GM23248 (cell line): ENCODE data around the gene LRGUK. TPM values are rescaled to one million over a fixed set of nuclear protein-coding genes. Genes with fewer than 3 reads are reported as not detected.
"Not testable (repeated sequence)": the region's sequence is repeated elsewhere in the genome, so short reads cannot be mapped to it uniquely, and the experiment has no call there.

Source experiments
- DNase-seq: peaks from one replicate; pipeline ENCODE4 v3.0.0-alpha.2; 2015
- H2AFZ ChIP-seq: fragments of 200-600 bp; sonication (generic); 2 replicates; pipeline ENCODE4 v1.6.1; 2016; ENCODE audit warnings: antibody characterized with exemption
- H3F3A ChIP-seq: fragments of 200-600 bp; sonication (generic); 2 replicates; pipeline ENCODE4 v1.6.1; 2016; ENCODE audit warnings: mild to moderate bottlenecking, antibody characterized with exemption, mixed run types; ENCODE audit not compliant: insufficient read depth
- H3K27ac ChIP-seq: fragments of 200-600 bp; sonication (generic); 2 replicates; pipeline ENCODE4 v1.5.1; 2016; ENCODE audit warnings: mild to moderate bottlenecking
- H3K27me3 ChIP-seq: fragments of 200-600 bp; sonication (generic); replicated peaks from 2 replicates; pipeline ENCODE4 v1.6.1; 2016; ENCODE audit warnings: mild to moderate bottlenecking; ENCODE audit not compliant: insufficient read depth
- H3K36me3 ChIP-seq: fragments of 200-600 bp; sonication (generic); 2 replicates; pipeline ENCODE4 v1.6.1; 2016; ENCODE audit warnings: low read depth, mild to moderate bottlenecking
- H3K4me1 ChIP-seq: fragments of 200-600 bp; sonication (generic); 2 replicates; pipeline ENCODE4 v1.6.1; 2016; ENCODE audit warnings: mild to moderate bottlenecking; ENCODE audit not compliant: insufficient read depth
- H3K4me2 ChIP-seq: fragments of 200-600 bp; sonication (generic); one replicate; pipeline ENCODE4 v1.6.1; 2016; ENCODE audit warnings: mild to moderate bottlenecking; ENCODE audit not compliant: unreplicated experiment
- H3K4me3 ChIP-seq: fragments of 200-600 bp; sonication (generic); 2 replicates; pipeline ENCODE4 v1.5.1; 2016; ENCODE audit warnings: mild to moderate bottlenecking
- H3K79me2 ChIP-seq: fragments of 200-600 bp; sonication (generic); 2 replicates; pipeline ENCODE4 v1.6.1; 2016; ENCODE audit warnings: mild to moderate bottlenecking; ENCODE audit not compliant: insufficient read depth
- H3K9ac ChIP-seq: fragments of 200-600 bp; sonication (generic); 2 replicates; pipeline ENCODE4 v1.6.1; 2016; ENCODE audit warnings: mild to moderate bottlenecking
- H3K9me2 ChIP-seq: fragments of 200-600 bp; sonication (generic); 2 replicates; pipeline ENCODE4 v1.6.1; 2016; ENCODE audit warnings: mixed run types, mild to moderate bottlenecking, moderate library complexity; ENCODE audit not compliant: insufficient read depth
- H3K9me3 ChIP-seq: fragments of 200-600 bp; sonication (generic); one replicate; pipeline ENCODE4 v1.6.1; 2017; ENCODE audit warnings: low read depth
- H4K20me1 ChIP-seq: fragments of 200-600 bp; sonication (generic); 2 replicates; pipeline ENCODE4 v1.6.0; 2016; ENCODE audit not compliant: insufficient read depth
- EZH2 ChIP-seq: fragments of 200-600 bp; sonication (generic); IDR thresholded peaks from 2 replicates; pipeline ENCODE4 v1.6.1; 2018; ENCODE audit warnings: antibody characterized with exemption, mild to moderate bottlenecking; ENCODE audit not compliant: insufficient read depth, poor library complexity, severe bottlenecking
- EZH2phosphoT487 ChIP-seq: fragments of 200-600 bp; sonication (generic); IDR thresholded peaks from 2 replicates; pipeline ENCODE4 v1.6.1; 2018; ENCODE audit warnings: antibody characterized with exemption, moderate library complexity, mild to moderate bottlenecking, low read depth; ENCODE audit not compliant: insufficient read depth
- WGBS, 2 experiments: methylation state at CpG; one replicate each; pipeline ENCODE4 v1.1.6; 2015 to 2017; ENCODE audit warnings: low lambda C conversion rate in 2 of 2, low coverage in 1 of 2; ENCODE audit errors: missing lambda C conversion rate in 2 of 2; 5-methylcytosine and 5-hydroxymethylcytosine counted together
- in situ Hi-C: fragments of 300-500 bp; cut with MboI; formaldehyde crosslinking; loops from 2 replicates; pipeline ENCODE4 v1.15.0; 2020
- polyA plus RNA-seq: library from polyadenylated mRNA; unstranded; fragments of >200 nt; fragmentation: Nextera tagmentation; extraction: Ambion mirVana; gene quantifications from 2 replicates; pipeline ENCODE4 v1.2.1, GENCODE V29; 2016
- total RNA-seq: library from RNA; depleted of rRNA; stranded (reverse); fragments of >200 nt; shearing (Covaris generic); gene quantifications from 2 replicates; pipeline ENCODE4 v1.2.3, GENCODE V29; 2014; rRNA removed

Gene LRGUK, protein sequence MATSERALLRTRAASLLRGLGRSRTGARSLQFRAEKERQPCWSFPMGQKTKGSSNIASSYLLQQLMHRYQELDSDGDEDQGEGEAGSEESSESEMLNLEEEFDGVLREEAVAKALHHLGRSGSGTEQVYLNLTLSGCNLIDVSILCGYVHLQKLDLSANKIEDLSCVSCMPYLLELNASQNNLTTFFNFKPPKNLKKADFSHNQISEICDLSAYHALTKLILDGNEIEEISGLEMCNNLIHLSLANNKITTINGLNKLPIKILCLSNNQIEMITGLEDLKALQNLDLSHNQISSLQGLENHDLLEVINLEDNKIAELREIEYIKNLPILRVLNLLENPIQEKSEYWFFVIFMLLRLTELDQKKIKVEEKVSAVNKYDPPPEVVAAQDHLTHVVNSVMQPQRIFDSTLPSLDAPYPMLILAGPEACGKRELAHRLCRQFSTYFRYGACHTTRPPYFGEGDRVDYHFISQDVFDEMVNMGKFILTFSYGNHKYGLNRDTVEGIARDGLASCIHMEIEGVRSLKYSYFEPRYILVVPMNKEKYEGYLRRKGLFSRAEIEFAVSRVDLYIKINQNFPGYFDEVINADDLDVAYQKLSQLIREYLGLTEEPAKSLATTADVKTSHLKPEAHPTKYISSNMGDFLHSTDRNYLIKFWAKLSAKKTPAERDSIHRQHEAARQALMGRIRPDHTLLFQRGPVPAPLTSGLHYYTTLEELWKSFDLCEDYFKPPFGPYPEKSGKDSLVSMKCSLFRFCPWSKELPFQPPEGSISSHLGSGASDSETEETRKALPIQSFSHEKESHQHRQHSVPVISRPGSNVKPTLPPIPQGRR
- total RNA-seq (0.13 TPM in 1 of 2 replicates, not detected in the other), polyA plus RNA-seq (0.05 and 0.11 TPM in 2 replicates)

- H2AFZ ChIP-seq, result peak within 1 kb of the TSS; percentile 94
- H3K9ac ChIP-seq, result peak within 1 kb of the TSS; percentile 52; the same call in 1 of the 2 replicates
These were observed at the start of gene LRGUK for GRCh38 chr7:134126966-134127848. TSS of gene LRGUK (plus strand) at chr7:134127340. CDS start at chr7:134127368, 28 bp downstream.

GRCh38 chr7:134077560-134077959 is 49.6 kb upstream of the LRGUK start:
- H3K4me3 ChIP-seq, H3K36me3 ChIP-seq, in situ Hi-C loops, H3K4me2 ChIP-seq, H3K4me1 ChIP-seq, H3K9me2 ChIP-seq, H2AFZ ChIP-seq, DNase-seq, H3K9me3 ChIP-seq, H3K27ac ChIP-seq, H3F3A ChIP-seq, H3K79me2 ChIP-seq, H4K20me1 ChIP-seq, H3K9ac ChIP-seq, H3K27me3 ChIP-seq: not testable (repeated sequence)
- WGBS, 2 experiments, result 92 to 97% methylated on average over 2 of the region's 2 CpGs

More at GRCh38 chr7:134126966-134127848, at the start of gene LRGUK:
- Histone ChIP-seq H3K36me3 (no peaks in the 10 kb centered on the region), H3F3A (no peaks in the 10 kb centered on the region), H3K9me3 (no peaks in the 10 kb centered on the region), H3K9me2 (no peaks in the 10 kb centered on the region), H3K4me2 (peak within 1 kb of the TSS; percentile 93), H3K27me3 (peaks cover 5% of the 10 kb centered on the region), H4K20me1 (no peaks in the 10 kb centered on the region; the same call in 1 of the 2 replicates), H3K4me1 (no peaks in the 10 kb centered on the region), H3K27ac (no peak within 1 kb of the TSS), H3K4me3 (peak within 1 kb of the TSS; percentile 78), H3K79me2 (no peaks in the 10 kb centered on the region)
- 2 to 3% methylated on average over 40 to 43 of the region's 43 CpGs for WGBS, 2 experiments
- TF ChIP-seq EZH2phosphoT487, result no peak
- no peak for TF ChIP-seq EZH2
- in situ Hi-C loops, result loop anchor here (25.0 kb wide), 1 partner anchor 285 kb away; no protein-coding TSS in a partner anchor
- peak; percentile 93 for DNase-seq

DNA sequence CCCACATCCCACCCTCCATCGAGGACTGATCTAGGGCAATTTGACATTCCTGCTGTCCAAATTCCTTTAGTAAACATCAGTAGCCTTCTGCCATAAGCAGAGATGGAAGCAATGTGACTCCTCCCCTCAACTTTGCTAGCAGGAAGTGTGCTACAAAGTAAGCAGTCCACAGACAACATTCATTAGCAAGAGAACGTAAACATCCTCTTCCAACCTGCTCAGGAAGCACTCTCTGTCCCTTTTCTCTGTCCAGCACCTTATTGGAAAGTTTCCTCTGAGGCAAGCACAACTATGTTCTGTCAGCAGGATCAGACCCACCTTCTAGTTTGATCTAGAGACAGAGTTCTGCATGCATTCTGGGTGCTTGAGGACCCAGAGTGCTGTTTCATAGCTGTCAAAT is 48.1 kb upstream of the LRGUK start:
- no peaks in the 10 kb centered on the region for H3K79me2 ChIP-seq
- peaks cover 5% of the 10 kb centered on the region; the same call in 1 of the 2 replicates for H3K4me1 ChIP-seq
- no peak overlapping the region for H3K4me3 ChIP-seq
- no peaks in the 10 kb centered on the region for H3K27me3 ChIP-seq
- H3K36me3 ChIP-seq, result no peaks in the 10 kb centered on the region
- no peaks in the 10 kb centered on the region for H3F3A ChIP-seq
- H3K9ac ChIP-seq, result no peak overlapping the region
- no peak overlapping the region for H3K4me2 ChIP-seq
- DNase-seq, result no peak
- H3K9me2 ChIP-seq, result no peaks in the 10 kb centered on the region
- 70 to 79% methylated on average over 2 of the region's 2 CpGs for WGBS, 2 experiments
- no peak overlapping the region for H3K27ac ChIP-seq
- H2AFZ ChIP-seq, result no peak overlapping the region
- in situ Hi-C loops, result no loop called here
- no peaks in the 10 kb centered on the region for H4K20me1 ChIP-seq
- no peaks in the 10 kb centered on the region for H3K9me3 ChIP-seq
- TF ChIP-seq EZH2phosphoT487 (no peak), EZH2 (no peak)

GRCh38 chr7:134081695-134082094 is 45.4 kb upstream of the LRGUK start:
- Histone ChIP-seq H3K27me3 (no peaks in the 10 kb centered on the region), H3K9me2 (no peaks in the 10 kb centered on the region), H3K79me2 (no peaks in the 10 kb centered on the region), H3K9me3 (no peaks in the 10 kb centered on the region), H2AFZ (no peak overlapping the region), H3K4me2 (no peak overlapping the region), H4K20me1 (no peaks in the 10 kb centered on the region), H3K4me3 (no peak overlapping the region), H3K27ac (no peak overlapping the region), H3K9ac (no peak overlapping the region), H3K36me3 (no peaks in the 10 kb centered on the region), H3K4me1 (peaks cover 5% of the 10 kb centered on the region; the same call in 1 of the 2 replicates), H3F3A (no peaks in the 10 kb centered on the region)
- no peak for DNase-seq
- 73 to 85% methylated on average over 1 of the region's 1 CpG for WGBS, 2 experiments
- in situ Hi-C loops, result no loop called here
- TF ChIP-seq EZH2 (no peak), EZH2phosphoT487 (no peak)
